ENCODE measurements around the gene C1QL2.

C1QL2 gene

GRCh38 chr2:119179202-119179601, 20.7 kb upstream of the C1QL2 start:
- TF ChIP-seq ZFX (IDR thresholded peaks at IDR 0.05; ENCODE audit: borderline replicate concordance) (no peak), CTCF (IDR thresholded peaks at IDR 0.05) (no peak)

GRCh38 chr2:119178776-119179175, 20.2 kb upstream of the C1QL2 start:
- no peak for TF ChIP-seq ZFX (IDR thresholded peaks at IDR 0.05; ENCODE audit: borderline replicate concordance)
- no peak for TF ChIP-seq CTCF (IDR thresholded peaks at IDR 0.05)
- H3K27ac ChIP-seq: no peak overlapping the region

More at GRCh38 chr2:119179202-119179601, 20.7 kb upstream of the C1QL2 start:
- no peak overlapping the region for H3K27ac ChIP-seq

- TF ChIP-seq CTCF (IDR thresholded peaks at IDR 0.05) (no peak), ZFX (IDR thresholded peaks at IDR 0.05; ENCODE audit: borderline replicate concordance) (no peak)
- no peak overlapping the region for H3K27ac ChIP-seq
Measured at GRCh38 chr2:119177838-119178190, 19.3 kb upstream of the C1QL2 start.

GRCh38 chr2:119177171-119177837, 18.8 kb upstream of the C1QL2 start:
- TF ChIP-seq ZFX (IDR thresholded peaks at IDR 0.05; ENCODE audit: borderline replicate concordance) (no peak), CTCF (IDR thresholded peaks at IDR 0.05) (no peak)
- H3K27ac ChIP-seq: no peak overlapping the region

- H3K27ac ChIP-seq: no peak overlapping the region
- TF ChIP-seq CTCF (IDR thresholded peaks at IDR 0.05) (no peak), ZFX (IDR thresholded peaks at IDR 0.05; ENCODE audit: borderline replicate concordance) (no peak)
Measured at GRCh38 chr2:119175517-119175916, 17.0 kb upstream of the C1QL2 start.

- H3K27ac ChIP-seq: no peak overlapping the region
- TF ChIP-seq CTCF (IDR thresholded peaks at IDR 0.05) (no peak), ZFX (IDR thresholded peaks at IDR 0.05; ENCODE audit: borderline replicate concordance) (no peak)
Measured at GRCh38 chr2:119174993-119175347, 16.4 kb upstream of the C1QL2 start.

GRCh38 chr2:119174216-119174992, 15.9 kb upstream of the C1QL2 start:
- H3K27ac ChIP-seq: no peak overlapping the region
- TF ChIP-seq CTCF (IDR thresholded peaks at IDR 0.05): peak; percentile 76
- TF ChIP-seq ZFX (IDR thresholded peaks at IDR 0.05; ENCODE audit: borderline replicate concordance): no peak

Measured in 22Rv1 (cell line).